Loucy (cell line): ENCODE results near the gene ZNF660.

ENCODE experiments used
- EZH2phosphoT487 ChIP-seq: fragments of 200-600 bp; IDR thresholded peaks from 2 replicates; pipeline ENCODE4 v1.6.1; 2018; ENCODE audit warnings: antibody characterized with exemption, mild to moderate bottlenecking, moderate library complexity, borderline replicate concordance
- TF ChIP-seq, protein P1 (sequence below): fragments of 200-600 bp; sonication (generic); conservative IDR thresholded peaks from 2 replicates; pipeline ENCODE4 v1.5.1; 2014; ENCODE audit warnings: mild to moderate bottlenecking, antibody characterized with exemption, low read length

DNA sequence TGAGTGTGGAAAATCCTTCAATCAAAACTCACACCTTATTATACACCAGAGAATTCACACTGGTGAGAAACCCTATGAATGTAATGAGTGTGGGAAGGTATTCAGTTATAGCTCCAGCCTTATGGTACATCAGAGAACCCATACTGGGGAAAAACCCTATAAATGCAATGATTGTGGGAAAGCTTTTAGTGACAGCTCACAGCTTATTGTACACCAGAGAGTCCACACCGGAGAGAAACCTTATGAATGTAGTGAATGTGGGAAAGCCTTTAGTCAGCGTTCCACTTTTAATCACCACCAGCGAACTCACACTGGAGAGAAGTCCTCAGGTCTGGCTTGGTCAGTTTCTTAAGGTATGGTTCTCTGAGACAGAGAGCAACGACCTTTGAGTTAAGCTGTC lies 13.7 kb upstream of the ZNF660 start:
- TF ChIP-seq, protein P1, sequence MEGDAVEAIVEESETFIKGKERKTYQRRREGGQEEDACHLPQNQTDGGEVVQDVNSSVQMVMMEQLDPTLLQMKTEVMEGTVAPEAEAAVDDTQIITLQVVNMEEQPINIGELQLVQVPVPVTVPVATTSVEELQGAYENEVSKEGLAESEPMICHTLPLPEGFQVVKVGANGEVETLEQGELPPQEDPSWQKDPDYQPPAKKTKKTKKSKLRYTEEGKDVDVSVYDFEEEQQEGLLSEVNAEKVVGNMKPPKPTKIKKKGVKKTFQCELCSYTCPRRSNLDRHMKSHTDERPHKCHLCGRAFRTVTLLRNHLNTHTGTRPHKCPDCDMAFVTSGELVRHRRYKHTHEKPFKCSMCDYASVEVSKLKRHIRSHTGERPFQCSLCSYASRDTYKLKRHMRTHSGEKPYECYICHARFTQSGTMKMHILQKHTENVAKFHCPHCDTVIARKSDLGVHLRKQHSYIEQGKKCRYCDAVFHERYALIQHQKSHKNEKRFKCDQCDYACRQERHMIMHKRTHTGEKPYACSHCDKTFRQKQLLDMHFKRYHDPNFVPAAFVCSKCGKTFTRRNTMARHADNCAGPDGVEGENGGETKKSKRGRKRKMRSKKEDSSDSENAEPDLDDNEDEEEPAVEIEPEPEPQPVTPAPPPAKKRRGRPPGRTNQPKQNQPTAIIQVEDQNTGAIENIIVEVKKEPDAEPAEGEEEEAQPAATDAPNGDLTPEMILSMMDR = no peak
- TF ChIP-seq EZH2phosphoT487 = no peak
